K562 (cell line): ENCODE measurements around the gene DNAJC1. TPM values are rescaled to one million over a fixed set of nuclear protein-coding genes. Genes with fewer than 3 reads are reported as not detected.

Source experiments
- ATAC-seq: fragments of 200-7000 bp; cut with Tn5 transposase; 3 replicates; pipeline ENCODE4 v1.9.1; 2020; ENCODE audit warnings: moderate library complexity
- BruUV-seq: library from RNA; stranded (reverse); fragments of 400-500 nt; replicated peaks from 2 replicates; lab custom pipeline; 2021; lab: Mats Ljungman, UMichigan
- CTCF ChIA-PET: fragments of 300-600 bp; formaldehyde crosslinking; extraction: SDS; loops from one replicate; lab custom pipeline; 2021; ENCODE audit warnings: low intra/inter-chr PET ratio; lab: Yijun Ruan, JAX
- POLR2A ChIA-PET: fragments of 300-600, 350-650 bp; sonication (Branson Sonifier 250); formaldehyde crosslinking; extraction: SDS; loops from one replicate; lab custom pipeline; 2021; ENCODE audit warnings: antibody characterized with exemption, inconsistent platforms; lab: Yijun Ruan, JAX
- DNase-seq, 4 experiments: peaks; one replicate each; pipeline versions ENCODE4 v3.0.0 to v3.0.0-alpha.2; 2011 to 2018; ENCODE audit warnings: low spot score in 3 of 4, mixed read lengths in 3 of 4; ENCODE audit errors: extremely low read depth in 1 of 4
- FAIRE-seq: peaks from 2 replicates; lab custom pipeline; 2011; peaks lifted over from hg19 to GRCh38; lab: Jason Lieb, UNC
- H2AFZ ChIP-seq: 2 replicates; pipeline ENCODE4 v1.6.0; 2011; ENCODE audit warnings: low read depth, low read length, control low read depth, inconsistent platforms
- H3K27ac ChIP-seq: fragments of 200-600 bp; 3 replicates; pipeline ENCODE4 v1.8.0; 2011; ENCODE audit warnings: low read depth, mild to moderate bottlenecking, control low read depth, inconsistent platforms, low read length, moderate library complexity, mixed read lengths; ENCODE audit errors: extremely low read depth
- H3K27me3 ChIP-seq, 2 experiments: fragments of 300-600 bp in 1 of 2; 2 replicates in 1 of 2; 3 replicates in 1 of 2; pipeline versions ENCODE4 v1.6.0 to v1.8.0; 2011; ENCODE audit warnings: inconsistent platforms in 2 of 2, low read length in 2 of 2, mild to moderate bottlenecking in 1 of 2, mixed read lengths in 1 of 2, moderate library complexity in 1 of 2; ENCODE audit not compliant: control insufficient read depth in 2 of 2, insufficient read depth in 2 of 2
- H3K36me3 ChIP-seq: fragments of 300-600 bp; 3 replicates; pipeline ENCODE4 v1.8.0; 2011; ENCODE audit warnings: mild to moderate bottlenecking, low read length, inconsistent platforms; ENCODE audit not compliant: control insufficient read depth, insufficient read depth
- H3K4me1 ChIP-seq, 2 experiments: fragments of 200-600 bp in 1 of 2; replicated peaks in 1 of 2; 2 replicates in 1 of 2; 3 replicates in 1 of 2; pipeline versions ENCODE4 v1.5.1 to v1.8.0; 2011; ENCODE audit warnings: inconsistent platforms in 2 of 2, low read length in 2 of 2, mild to moderate bottlenecking in 1 of 2, mixed read lengths in 1 of 2, moderate library complexity in 1 of 2; ENCODE audit not compliant: control insufficient read depth in 2 of 2, insufficient read depth in 2 of 2
- H3K4me2 ChIP-seq: 2 replicates; pipeline ENCODE4 v1.6.1; 2011; ENCODE audit warnings: low read length, control low read depth, inconsistent platforms, mixed read lengths; ENCODE audit not compliant: insufficient read depth
- H3K4me3 ChIP-seq: fragments of 200-600 bp; sonication (generic), shearing (Covaris generic); 2 replicates; pipeline ENCODE4 v1.5.1; 2016; ENCODE audit warnings: control low read depth, inconsistent platforms
- H3K79me2 ChIP-seq: fragments of 200-600 bp; 3 replicates; pipeline ENCODE4 v1.8.0; 2011; ENCODE audit warnings: low read length, inconsistent platforms; ENCODE audit not compliant: control insufficient read depth, insufficient read depth
- H3K9ac ChIP-seq, 2 experiments: 2 replicates each; pipeline versions ENCODE4 v1.6.0 to v1.6.1; 2011; ENCODE audit warnings: low read depth in 2 of 2, low read length in 2 of 2, control low read depth in 1 of 2, inconsistent platforms in 1 of 2, mild to moderate bottlenecking in 1 of 2, mixed read lengths in 1 of 2; ENCODE audit not compliant: insufficient read depth in 1 of 2
- H3K9me1 ChIP-seq: one replicate; pipeline ENCODE4 v1.6.0; 2011; ENCODE audit warnings: inconsistent platforms, mild to moderate bottlenecking, low read length, moderate library complexity; ENCODE audit not compliant: control insufficient read depth, insufficient read depth
- H3K9me3 ChIP-seq: replicated peaks from 2 replicates; pipeline ENCODE4 v1.5.1; 2011; ENCODE audit warnings: low read depth, low read length, inconsistent platforms; ENCODE audit not compliant: control insufficient read depth, insufficient read depth
- H4K20me1 ChIP-seq: replicated peaks from 2 replicates; pipeline ENCODE4 v1.6.1; 2011; ENCODE audit warnings: low read length, inconsistent platforms, mixed read lengths; ENCODE audit not compliant: control insufficient read depth, insufficient read depth
- BHLHE40 ChIP-seq: IDR thresholded peaks from 2 replicates; pipeline ENCODE4 v1.6.1; 2011; ENCODE audit warnings: low read length, improper control_type of control experiment
- CBX5 ChIP-seq: IDR thresholded peaks from 2 replicates; pipeline ENCODE4 v1.6.1; 2014; ENCODE audit warnings: low read depth, borderline replicate concordance
- CHD1 ChIP-seq: fragments of 200-600 bp; sonication (generic); IDR thresholded peaks from one replicate; pipeline ENCODE4 v1.6.1; 2012; ENCODE audit warnings: mild to moderate bottlenecking, moderate library complexity, low read length, inconsistent platforms
- COPS2 ChIP-seq: fragments of 450-650 bp; conservative IDR thresholded peaks from 2 replicates; pipeline ENCODE4 v1.6.1; 2016; ENCODE audit warnings: mild to moderate bottlenecking, moderate library complexity
- GABPB2 ChIP-seq: fragments of 250-450 bp; sonication (Bioruptor Pico); conservative IDR thresholded peaks from 2 replicates; pipeline ENCODE4 v1.5.1; 2021; ENCODE audit warnings: mild to moderate bottlenecking
- GTF2A2 ChIP-seq: IDR thresholded peaks from 2 replicates; pipeline ENCODE4 v1.6.1; 2016; ENCODE audit warnings: mild to moderate bottlenecking, missing genetic modification characterization, missing compliant biosample characterization
- KLF6 ChIP-seq: fragments of 250-450 bp; sonication (Bioruptor Pico); IDR thresholded peaks from 2 replicates; pipeline ENCODE4 v1.4.0; 2020; ENCODE audit warnings: mild to moderate bottlenecking, moderate library complexity, borderline replicate concordance
- MAFF ChIP-seq: IDR thresholded peaks from 2 replicates; pipeline ENCODE4 v1.6.1; 2012; ENCODE audit warnings: low read length, improper control_type of control experiment
- MECOM ChIP-seq: fragments of 250-450 bp; sonication (Bioruptor Pico); IDR thresholded peaks from 2 replicates; pipeline ENCODE4 v1.8.0; 2022; ENCODE audit warnings: inconsistent platforms
- MTA1 ChIP-seq: fragments of 450-650 bp; IDR thresholded peaks from 2 replicates; pipeline ENCODE4 v1.6.1; 2017; ENCODE audit warnings: borderline replicate concordance
- MYBL2 ChIP-seq, 2 experiments: fragments of 450-650 bp in 1 of 2; sonication (generic) in 1 of 2; formaldehyde crosslinking in 1 of 2; IDR thresholded peaks; 2 replicates each; pipeline versions ENCODE4 v1.6.1 to v1.8.1; 2017 to 2022; ENCODE audit warnings: borderline replicate concordance in 1 of 2, inconsistent platforms in 1 of 2, low read depth in 1 of 2, mild to moderate bottlenecking in 1 of 2, missing genetic modification reagents in 1 of 2, moderate library complexity in 1 of 2
- NCOA4 ChIP-seq: fragments of 450-650 bp; IDR thresholded peaks from 2 replicates; pipeline ENCODE4 v1.6.1; 2018; ENCODE audit warnings: mild to moderate bottlenecking; ENCODE audit not compliant: partially characterized antibody
- PBX2 ChIP-seq, 2 experiments: IDR thresholded peaks in 1 of 2; conservative IDR thresholded peaks in 1 of 2; 2 replicates each; pipeline ENCODE4 v1.6.1; 2016; ENCODE audit warnings: low read depth in 2 of 2, mild to moderate bottlenecking in 1 of 2, missing compliant biosample characterization in 1 of 2, missing genetic modification characterization in 1 of 2, moderate library complexity in 1 of 2
- ZNF212 ChIP-seq: fragments of 450-650 bp; formaldehyde crosslinking; IDR thresholded peaks from 2 replicates; pipeline ENCODE4 v1.4.0; 2020; ENCODE audit warnings: mild to moderate bottlenecking
- ZNF354B ChIP-seq: fragments of 250-450 bp; sonication (Bioruptor Pico); IDR thresholded peaks from 2 replicates; pipeline ENCODE4 v1.4.0; 2020
- WGBS: fragments of 100-300 bp; shearing (Covaris generic); methylation state at CpG from one replicate; pipeline ENCODE4 v1.1.6; 2016; ENCODE audit warnings: low coverage, mixed read lengths; ENCODE audit not compliant: insufficient coverage; ENCODE audit errors: missing lambda C conversion rate; 5-methylcytosine and 5-hydroxymethylcytosine counted together
- in situ Hi-C: fragments of 300-500 bp; cut with MboI; formaldehyde crosslinking; loops from 4 replicates; pipeline ENCODE4 v1.15.0; 2018; ENCODE audit warnings: inconsistent platforms, mixed read lengths
- intact Hi-C: fragments of 100-400 bp; cut with micrococcal nuclease; formaldehyde crosslinking; loops from 2 replicates; pipeline ENCODE4 v1.14.2; 2022
- polyA plus RNA-seq, 8 experiments: library from polyadenylated mRNA; depleted of rRNA in 4 of 8; stranded (reverse) in 5 of 8; unstranded in 3 of 8; fragments of >200 nt; fragmentation: Nextera tagmentation in 2 of 8; fragmentation: Illumina TruSeq in 1 of 8; extraction: Ambion mirVana in 2 of 8; extraction: Trizol in 1 of 8; gene quantifications; 2 replicates each; pipeline versions ENCODE4 v1.2.1 to v1.2.3, GENCODE V29; 2011 to 2014; ENCODE audit warnings: inconsistent platforms in 1 of 8, missing spikeins in 1 of 8
- total RNA-seq, 7 experiments: library from RNA; depleted of rRNA in 6 of 7; stranded (reverse); fragments of >200 nt in 6 of 7; fragmentation: Illumina TruSeq in 2 of 7; extraction: Trizol in 2 of 7; gene quantifications; 2 replicates each; pipeline versions ENCODE4 v1.2.1 to v1.2.3, GENCODE V29; 2011 to 2021; ENCODE audit warnings: low replicate concordance in 1 of 7
- TF ChIP-seq, protein P1 (sequence below), 2 experiments: IDR thresholded peaks; 2 replicates each; pipeline ENCODE4 v1.6.1; 2011; ENCODE audit warnings: borderline replicate concordance in 1 of 2, control low read depth in 1 of 2, low read depth in 1 of 2, low read length in 1 of 2, mild to moderate bottlenecking in 1 of 2, mixed read lengths in 1 of 2, moderate library complexity in 1 of 2; ENCODE audit not compliant: insufficient read depth in 1 of 2, insufficient read length in 1 of 2, poor library complexity in 1 of 2, severe bottlenecking in 1 of 2; ENCODE audit errors: extremely low read depth in 1 of 2

Gene DNAJC1
- total and polyA plus RNA-seq, 9 of the 15 experiments (the other 6 are each of a cell fraction or from before 2014, with no cell fraction given) = 5.4 to 77.6 (median 40.3) TPM

GRCh38 chr10:22026287-22026686 is 22.8 kb upstream of the DNAJC1 start (continued):
- TF ChIP-seq MTA1 (no peak), MYBL2 (IDR thresholded peaks at IDR 0.05; ENCODE audit: low read depth) (no peak), MYBL2 (CRISPR knock-in tag; IDR thresholded peaks at IDR 0.05; ENCODE audit: borderline replicate concordance) (no peak), CBX5 (peak; percentile 53; the same call in 1 of the 2 replicates), GTF2A2 (tag) (no peak), MECOM (CRISPR knock-in tag) (0 out of 2 replicates have a peak, but pooled peaks have one; percentile 59), CHD1 (no peak)

DNA sequence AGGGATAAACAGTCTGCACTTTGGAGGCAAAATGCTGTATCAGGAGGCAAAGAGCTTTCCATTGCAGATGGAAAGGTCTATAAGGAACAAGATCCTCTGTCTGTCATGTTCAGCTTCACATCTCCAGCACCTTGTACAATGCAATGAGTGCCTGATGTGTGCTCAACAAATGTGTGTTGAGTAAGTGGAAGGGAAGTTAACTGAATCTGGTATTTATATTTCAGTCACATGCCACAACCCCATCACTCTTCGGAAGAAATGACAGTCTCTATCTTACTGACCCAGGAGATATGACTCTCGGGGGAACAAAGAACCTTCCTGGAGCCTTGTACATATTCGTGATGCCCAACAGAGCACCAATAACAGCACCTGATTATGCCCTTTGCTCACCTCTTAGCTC is 20.0 kb upstream of the DNAJC1 start:
- in situ Hi-C loops = no loop called here
- ATAC-seq = no peak
- TF ChIP-seq KLF6 (CRISPR knock-in tag) = no peak
- TF ChIP-seq ZNF354B (CRISPR knock-in tag) = no peak
- TF ChIP-seq, protein P1, sequence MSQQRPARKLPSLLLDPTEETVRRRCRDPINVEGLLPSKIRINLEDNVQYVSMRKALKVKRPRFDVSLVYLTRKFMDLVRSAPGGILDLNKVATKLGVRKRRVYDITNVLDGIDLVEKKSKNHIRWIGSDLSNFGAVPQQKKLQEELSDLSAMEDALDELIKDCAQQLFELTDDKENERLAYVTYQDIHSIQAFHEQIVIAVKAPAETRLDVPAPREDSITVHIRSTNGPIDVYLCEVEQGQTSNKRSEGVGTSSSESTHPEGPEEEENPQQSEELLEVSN (IDR thresholded peaks at IDR 0.05; ENCODE audit: borderline replicate concordance in 1 of 2, extremely low read depth in 1 of 2, insufficient read depth in 1 of 2, insufficient read length in 1 of 2, low read depth in 1 of 2, low read length in 1 of 2, poor library complexity in 1 of 2, severe bottlenecking in 1 of 2) = no peak
- TF ChIP-seq GABPB2 (CRISPR knock-in tag) = no peak
- no peak for TF ChIP-seq NCOA4
- no peak for TF ChIP-seq MAFF
- TF ChIP-seq ZNF212 (CRISPR knock-in tag) = no peak
- no peak for TF ChIP-seq BHLHE40
- no peak for TF ChIP-seq PBX2 (CRISPR knock-in tag; IDR thresholded peaks at IDR 0.05; ENCODE audit: low read depth)
- TF ChIP-seq PBX2 (tag; conservative IDR thresholded peaks at IDR 0.05; ENCODE audit: low read depth) = no peak
- TF ChIP-seq COPS2 = no peak

More for the DNA sequence above, 20.0 kb upstream of the DNAJC1 start:
- FAIRE-seq = no peak
- CTCF ChIA-PET = no interaction called here
- POLR2A ChIA-PET = interaction anchor here (1.3 kb wide), 1 partner anchor 20 kb away, joined by 5 read pairs; the partner anchor contains the start of gene DNAJC1
- no peak overlapping the region for H3K27ac ChIP-seq
- DNase-seq = no peak
- BruUV-seq = no TSS peak
- H3K9me3 ChIP-seq = 0 out of 2 replicates have a peak, but pooled peaks cover 8% of the 10 kb centered on the region
- H3K27me3 ChIP-seq = no peaks in the 10 kb centered on the region
- no peaks in the 10 kb centered on the region for H3K79me2 ChIP-seq
- intact Hi-C loops = no loop called here
- no peak overlapping the region for H3K9ac ChIP-seq
- peaks cover 9 to 18% of the 10 kb centered on the region in 2 experiments; a peak in 3 of 5 replicates for H3K4me1 ChIP-seq
- no peak overlapping the region for H3K4me3 ChIP-seq
- peak overlapping the region; percentile 97 for H2AFZ ChIP-seq
- H3K4me2 ChIP-seq = peak overlapping the region; percentile 81; the same call in 1 of the 2 replicates
- no peaks in the 10 kb centered on the region; the same call in 2 of the 3 replicates for H3K36me3 ChIP-seq
- no peaks in the 10 kb centered on the region for H4K20me1 ChIP-seq
- H3K9me1 ChIP-seq = no peaks in the 10 kb centered on the region
- WGBS = 14% methylated on average over 3 of the region's 3 CpGs
